IPS-NIHi11 (cell line): ENCODE results near the gene TRIM63.

Source experiments
- DNase-seq: peaks from one replicate; pipeline ENCODE4 v3.0.0; 2012; ENCODE audit warnings: mixed read lengths, low spot score

TRIM63 gene

GRCh38 chr1:26057189-26057588, 10.2 kb downstream of the TRIM63 start:
- DNase-seq = no peak

GRCh38 chr1:26055041-26055440, 12.4 kb downstream of the TRIM63 start:
- no peak for DNase-seq

- no peak for DNase-seq
Observed at GRCh38 chr1:26053718-26054560, 13.5 kb downstream of the TRIM63 start.

GRCh38 chr1:26050248-26050640, 17.2 kb downstream of the TRIM63 start:
- no peak for DNase-seq

DNA sequence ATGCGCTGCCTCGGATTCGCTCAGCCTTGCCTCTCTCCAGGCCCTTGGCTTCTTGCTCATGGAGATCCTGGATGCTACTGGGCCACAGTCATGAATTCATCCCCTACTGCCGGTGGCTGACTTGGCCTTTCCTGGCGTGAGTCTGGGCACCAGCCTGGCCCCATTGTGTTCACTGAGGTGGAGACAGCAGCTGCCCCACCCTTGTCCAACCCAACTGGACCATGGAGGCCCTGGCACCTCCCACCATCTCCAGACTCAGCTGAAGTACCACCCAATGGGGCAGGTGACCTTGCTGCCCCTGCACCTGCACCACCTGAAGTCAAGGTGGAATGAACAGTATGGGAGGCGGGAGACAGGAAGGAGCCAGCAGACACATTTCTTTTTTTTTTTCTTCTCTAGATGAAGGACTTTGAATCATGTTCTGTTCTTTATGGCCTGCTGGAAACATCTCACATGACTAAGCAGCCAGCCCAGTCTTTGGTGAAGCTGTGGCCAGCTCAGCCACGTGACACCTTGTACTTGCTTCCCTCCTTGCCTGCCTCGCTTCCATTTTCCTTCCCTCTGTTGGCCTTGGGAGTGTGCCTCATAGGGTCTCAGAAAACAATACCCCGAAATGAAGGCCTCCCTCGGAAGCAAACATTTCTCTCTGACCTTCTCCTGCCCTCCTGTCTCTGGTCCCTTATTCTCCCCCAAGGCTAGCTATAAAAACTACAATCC, 17.7 kb downstream of the TRIM63 start:
- no peak for DNase-seq

DNA sequence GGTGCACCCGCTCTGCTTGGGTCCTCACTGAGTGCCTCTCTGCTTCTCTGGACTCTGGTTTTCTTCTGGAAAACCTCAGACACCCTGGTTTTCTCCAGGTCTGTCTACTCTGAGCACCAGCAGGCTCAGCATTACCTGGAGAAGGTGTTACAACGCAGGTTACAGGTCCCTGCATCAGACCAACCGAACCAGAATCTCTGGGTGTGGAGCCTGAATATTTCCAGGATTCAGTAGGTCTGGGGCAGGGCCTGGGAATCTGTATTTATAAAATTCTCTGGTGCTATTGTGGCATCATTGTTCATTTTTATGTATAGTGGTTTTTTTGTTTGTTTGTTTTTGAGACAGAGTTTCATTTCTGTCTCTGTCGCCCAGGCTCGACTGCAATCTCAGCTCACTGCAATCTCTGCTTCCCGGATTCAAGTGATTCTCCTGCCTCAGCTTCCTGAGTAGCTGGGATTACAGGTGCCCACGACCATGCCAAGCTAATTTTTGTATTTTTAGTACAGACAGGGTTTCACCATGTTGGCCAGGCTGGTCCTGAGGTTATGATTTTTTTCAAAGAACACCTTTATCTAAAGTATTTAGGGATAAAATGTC, 20.1 kb downstream of the TRIM63 start:
- no peak for DNase-seq

DNA sequence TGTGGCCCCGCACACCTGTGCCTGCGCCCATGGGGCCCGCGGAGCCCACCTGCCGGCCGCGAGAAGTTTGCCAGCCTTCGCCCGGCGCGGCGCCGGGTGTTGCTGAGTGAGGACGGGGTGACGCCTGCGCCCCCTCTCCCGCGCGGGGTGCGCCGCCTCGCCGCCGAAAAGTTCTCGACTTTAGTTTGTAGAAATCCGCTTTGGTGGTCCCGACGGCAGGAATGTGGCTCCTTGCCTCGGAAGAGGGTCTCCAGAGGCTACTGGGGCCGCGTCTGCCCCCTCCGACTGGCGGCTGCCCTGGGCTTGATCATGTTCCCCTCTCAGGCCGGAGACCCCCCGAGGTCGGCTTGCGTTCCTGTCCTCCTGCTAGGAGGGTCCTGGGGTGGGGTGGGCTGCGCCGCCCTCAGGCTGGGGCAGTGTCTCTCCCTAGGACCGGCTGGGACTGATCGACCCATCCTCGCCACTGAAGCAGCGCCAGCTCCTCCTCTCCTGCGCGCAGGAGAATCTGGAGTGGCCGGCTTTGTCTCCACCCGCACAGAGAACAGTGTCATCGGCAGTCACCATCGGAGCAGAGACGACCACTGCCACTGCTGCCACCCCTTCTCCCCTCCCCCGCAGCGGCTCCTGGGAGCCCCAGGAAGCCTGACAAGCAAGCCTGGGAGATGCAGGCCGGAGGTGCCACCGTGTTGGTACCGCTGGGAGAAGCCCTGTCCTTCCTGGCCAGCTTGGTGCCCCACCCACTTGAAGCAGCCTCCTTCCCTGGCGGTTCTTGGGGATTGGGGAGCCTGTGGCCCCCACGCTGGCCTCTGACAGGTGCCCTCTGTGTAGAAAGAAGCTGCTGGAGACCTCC, 21.0 kb downstream of the TRIM63 start:
- DNase-seq = no peak

DNA sequence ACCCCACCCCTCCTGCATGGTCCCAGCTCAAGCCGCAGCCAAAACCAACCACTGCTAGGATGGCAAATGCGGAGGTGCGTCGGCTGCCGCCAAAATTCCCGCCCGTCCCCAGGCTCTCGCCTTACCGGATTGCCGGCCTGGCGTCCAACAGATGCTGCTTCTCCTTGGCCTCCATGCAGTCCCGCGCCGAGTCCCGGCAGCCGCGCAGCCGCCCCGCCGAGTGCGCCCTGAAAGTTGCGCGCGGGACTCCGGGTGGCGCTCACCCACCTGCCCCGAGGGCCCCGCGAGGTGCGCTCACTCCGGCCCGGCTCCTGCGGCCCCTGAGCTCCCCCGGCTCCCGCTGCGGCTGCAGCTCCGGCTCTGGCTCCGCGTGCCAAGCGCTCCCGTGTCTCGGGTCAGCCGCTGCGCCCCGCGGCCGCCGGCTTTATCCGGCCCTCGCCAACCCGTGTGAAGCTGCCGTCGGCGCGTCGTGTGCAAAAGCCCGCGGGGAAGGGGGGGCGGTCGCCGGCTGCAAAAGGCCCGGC, 21.6 kb downstream of the TRIM63 start, which contains the start of gene SLC30A2:
TSS of gene SLC30A2 (minus strand) at position 397 of the 524 bp plus-strand sequence. CDS start at position 175, 222 bp downstream.
- peak; percentile 80 for DNase-seq

DNA sequence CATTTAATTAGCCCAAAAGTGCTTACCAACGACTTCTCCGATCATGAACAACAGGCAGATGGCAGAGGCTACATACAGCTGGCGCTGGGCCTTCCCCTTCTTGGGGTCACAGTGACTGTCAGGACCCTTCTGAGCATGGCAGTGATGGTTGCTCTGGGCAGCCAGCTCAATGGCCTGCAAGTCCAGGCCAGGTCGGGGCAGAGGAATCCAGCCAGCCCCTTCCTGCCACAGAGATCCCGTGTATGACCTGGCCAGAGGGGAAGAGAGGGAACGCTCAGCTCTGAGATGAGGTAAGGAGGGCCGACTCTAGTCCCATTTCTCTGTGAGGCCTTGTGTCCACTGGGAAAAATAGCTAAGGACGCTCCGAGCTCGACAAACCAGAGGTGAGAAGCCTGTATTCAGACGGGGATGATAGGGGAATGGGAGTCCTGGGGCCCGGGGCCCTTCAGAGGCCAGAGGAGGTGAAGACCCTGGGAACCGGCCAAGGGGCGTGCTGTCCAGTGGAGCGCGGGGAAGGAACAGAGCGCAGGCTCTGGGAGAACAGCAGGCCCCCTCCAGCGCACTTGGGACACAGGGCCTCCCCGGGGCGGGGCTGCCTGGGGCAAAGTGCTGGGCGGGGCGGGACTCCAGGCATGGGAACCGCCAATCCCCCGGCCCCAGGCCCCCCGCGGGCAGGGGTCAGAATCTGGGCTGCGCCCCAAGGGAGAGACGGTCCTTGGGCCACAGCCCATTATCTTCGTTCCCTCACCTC, 22.3 kb downstream of the TRIM63 start:
- DNase-seq = peak; percentile 67

- no peak for DNase-seq
Observed at GRCh38 chr1:26044414-26044813, 23.0 kb downstream of the TRIM63 start.

DNA sequence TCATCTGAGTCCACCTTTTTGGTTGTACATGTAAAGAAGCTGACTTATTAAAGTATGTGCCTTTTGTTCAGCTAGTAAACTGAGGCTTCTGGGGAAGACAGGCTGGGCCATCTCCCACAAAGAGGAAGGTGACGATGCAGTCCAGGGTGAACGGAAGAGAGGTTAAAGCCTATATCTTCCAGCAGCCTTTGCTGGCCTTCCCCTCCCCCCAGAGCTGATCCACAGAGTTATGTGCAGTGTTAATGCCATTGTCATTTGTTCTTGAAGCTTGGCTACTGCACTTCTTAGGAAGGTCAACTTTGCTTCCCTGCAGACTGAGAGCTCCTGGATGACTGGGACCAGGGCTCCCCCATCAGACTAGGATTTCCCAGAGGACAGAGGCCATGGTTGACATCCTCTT, 23.7 kb downstream of the TRIM63 start:
- DNase-seq = no peak

DNA sequence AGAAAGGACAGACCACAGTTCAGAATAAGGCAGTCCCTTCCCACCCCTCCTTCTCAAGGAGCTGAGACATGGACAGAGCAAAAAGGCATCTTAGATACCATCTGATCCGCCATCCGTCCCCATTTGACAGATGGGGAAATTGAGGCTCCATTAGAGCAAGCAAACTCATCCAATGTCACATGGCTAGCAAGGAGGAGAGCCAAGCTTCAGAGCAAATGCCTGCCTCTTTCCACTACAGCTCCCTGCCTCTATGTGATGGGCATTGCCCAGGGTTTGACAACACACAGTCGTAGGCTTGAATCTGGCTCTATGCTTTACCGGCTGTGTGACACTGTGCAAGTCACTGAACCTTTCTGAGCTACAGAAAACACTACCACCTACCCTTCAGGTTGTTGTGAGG, 25.5 kb downstream of the TRIM63 start:
- no peak for DNase-seq

GRCh38 chr1:26041401-26041800, 26.0 kb downstream of the TRIM63 start:
- no peak for DNase-seq

DNA sequence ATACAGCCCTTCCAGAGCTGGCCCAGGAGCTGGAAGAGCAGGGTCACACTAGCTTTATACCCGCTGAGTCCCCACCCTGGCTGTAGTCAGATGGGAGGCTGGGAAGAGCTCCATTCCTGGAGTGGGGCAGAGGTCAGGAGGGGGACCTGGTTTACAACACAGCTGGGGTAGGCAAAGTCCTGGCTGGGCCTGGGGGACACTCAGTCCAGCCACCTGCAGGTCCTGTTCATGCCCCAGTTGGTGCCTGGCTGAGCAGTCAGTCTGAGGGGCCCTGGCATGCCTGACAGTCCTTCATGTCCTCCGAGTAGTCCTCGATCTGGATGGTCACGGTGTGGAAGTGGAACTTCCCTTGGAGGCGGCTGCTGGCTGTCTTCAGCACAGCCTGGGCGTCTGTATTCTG, 28.5 kb downstream of the TRIM63 start:
- DNase-seq = no peak

DNA sequence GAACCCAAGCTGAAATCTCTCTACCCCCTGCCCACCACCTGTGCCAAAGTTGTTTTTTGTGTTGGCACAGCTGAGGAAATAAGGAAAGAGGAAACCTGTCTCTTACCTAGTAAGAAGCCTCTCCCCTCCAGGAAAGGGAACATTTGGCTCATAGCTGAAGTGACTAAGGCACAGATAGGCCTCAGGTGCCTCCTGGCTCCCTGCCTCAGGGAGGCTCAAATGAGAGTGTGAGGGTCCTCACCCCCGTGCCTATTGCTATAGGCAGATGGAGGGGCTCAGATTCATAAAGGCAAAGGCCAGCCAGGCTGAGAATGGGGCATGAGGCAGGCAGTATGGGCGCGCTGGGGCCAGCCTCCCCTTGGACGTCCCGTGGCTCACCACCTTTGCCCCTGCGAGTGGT, 29.0 kb downstream of the TRIM63 start:
- no peak for DNase-seq

DNA sequence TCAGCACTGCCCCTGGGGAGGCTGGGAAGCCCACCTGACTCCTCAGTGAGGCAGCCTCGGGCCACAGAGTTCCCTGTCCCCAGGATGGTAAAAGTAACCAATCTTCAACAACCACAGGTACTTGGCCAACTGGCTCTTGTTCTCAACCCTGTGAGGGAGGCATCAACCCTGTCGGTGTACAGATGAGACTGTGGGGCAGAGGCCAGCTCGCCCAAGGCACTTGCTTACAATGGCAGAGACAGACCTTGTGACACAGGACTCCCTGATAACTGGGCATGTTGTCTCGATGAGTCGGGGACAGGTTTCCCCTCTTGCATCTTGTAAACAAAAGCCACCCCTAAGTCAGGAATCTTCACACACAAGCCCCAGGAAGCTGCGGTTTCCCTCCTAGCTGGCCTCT, 29.5 kb downstream of the TRIM63 start:
- no peak for DNase-seq

- DNase-seq = no peak
Observed at GRCh38 chr1:26036756-26037281, 30.6 kb downstream of the TRIM63 start.

DNA sequence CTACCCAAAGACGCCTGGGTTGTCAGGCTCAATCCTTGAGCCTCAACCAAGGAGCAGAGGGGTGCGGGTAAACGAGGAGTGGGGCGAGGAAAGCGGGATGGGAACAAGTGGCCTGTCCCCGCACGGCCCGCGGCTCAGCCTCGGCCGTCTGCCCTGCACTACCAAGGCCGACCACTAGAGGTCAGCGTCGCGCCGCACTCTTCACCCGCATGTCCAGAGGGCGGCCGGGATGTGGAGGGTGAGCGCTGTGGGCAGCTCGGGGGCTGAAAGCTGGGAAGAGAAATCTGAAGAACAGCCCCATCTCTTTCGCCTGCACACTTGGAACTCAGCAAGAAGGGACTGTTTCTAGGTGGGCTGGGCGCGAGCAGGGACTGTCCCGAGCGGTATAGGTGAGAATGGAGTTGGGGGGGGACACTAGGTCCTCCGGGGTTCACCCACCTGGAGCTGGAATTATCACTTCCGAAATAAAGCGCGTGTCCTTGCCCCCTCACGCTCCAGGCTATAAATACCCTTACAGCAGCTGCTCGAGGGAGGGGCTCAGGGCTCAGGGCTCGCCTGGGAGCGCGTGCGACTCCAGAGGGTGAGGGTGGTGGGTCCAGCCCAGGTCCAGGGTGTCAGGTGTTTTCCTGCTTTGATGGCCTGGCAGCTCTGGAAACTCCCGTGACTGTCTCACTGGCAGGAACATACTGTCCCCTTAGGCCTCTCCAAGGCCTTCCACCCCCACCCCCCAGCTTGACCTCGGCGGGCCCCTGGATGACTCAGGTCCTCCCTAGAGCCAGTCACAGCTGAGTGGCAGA, 31.3 kb downstream of the TRIM63 start:
- DNase-seq = peak; percentile 95

DNA sequence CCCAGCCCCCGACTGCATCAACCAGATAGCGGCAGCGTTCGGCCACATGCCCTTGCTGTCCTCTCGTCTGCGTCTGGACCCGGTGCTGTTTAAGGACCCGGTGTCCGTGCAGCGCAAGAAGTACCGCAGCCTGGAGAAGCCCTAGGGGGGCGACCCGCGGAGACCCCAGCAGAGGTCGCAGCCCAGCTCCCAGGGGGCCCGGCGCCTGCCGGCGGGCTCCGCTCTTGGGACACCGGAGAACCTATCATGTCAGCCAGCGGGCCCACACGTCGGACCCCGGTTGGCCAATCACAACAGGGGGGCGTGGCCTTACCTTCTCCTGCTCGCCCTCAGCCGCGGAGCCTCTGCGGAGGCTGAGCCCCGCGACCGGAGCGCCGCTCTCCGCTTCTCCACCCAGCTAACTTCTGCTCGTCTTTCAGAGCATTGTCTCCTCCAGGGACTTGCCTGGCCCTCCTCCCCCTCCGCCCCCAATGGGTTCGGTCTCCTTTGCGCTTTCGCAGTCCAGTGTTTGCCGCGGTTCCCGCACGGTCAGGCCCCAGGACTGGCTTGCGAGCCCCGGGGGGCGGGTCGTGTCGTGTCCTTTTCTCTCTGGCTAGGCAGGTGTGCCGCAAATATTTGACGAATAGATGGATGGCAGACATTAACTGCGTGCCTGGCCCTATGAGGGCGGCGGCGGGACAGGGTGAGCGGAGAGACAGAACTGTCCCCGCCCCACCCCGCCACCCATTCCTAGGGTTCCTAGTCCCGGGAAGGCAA, 32.0 kb downstream of the TRIM63 start:
- DNase-seq = peak; percentile 100
